Neuron (in vitro differentiated cells): ENCODE measurements around the gene PSMD12.
A peak's percentile ranks its signal among the peaks of the same experiment; 100 is the strongest.
"Not testable (repeated sequence)": the region's sequence is repeated elsewhere in the genome, so short reads cannot be mapped to it uniquely, and the experiment has no call there.

Experiments
- H2AFZ ChIP-seq: one replicate; pipeline ENCODE4 v1.6.1; 2013; ENCODE audit warnings: low read depth, mild to moderate bottlenecking, inconsistent platforms, low read length, moderate library complexity
- H3K27me3 ChIP-seq: one replicate; pipeline ENCODE4 v1.6.1; 2013; ENCODE audit warnings: low read length; ENCODE audit not compliant: insufficient read depth
- H3K36me3 ChIP-seq: one replicate; pipeline ENCODE4 v1.6.1; 2013; ENCODE audit warnings: low read length; ENCODE audit not compliant: insufficient read depth
- H3K4me1 ChIP-seq: one replicate; pipeline ENCODE4 v1.6.1; 2013; ENCODE audit warnings: low read length; ENCODE audit not compliant: insufficient read depth
- H3K4me3 ChIP-seq: 2 replicates; pipeline ENCODE4 v1.5.1; 2013; ENCODE audit warnings: mild to moderate bottlenecking, low read length, moderate library complexity
- H3K9me3 ChIP-seq: one replicate; pipeline ENCODE4 v1.6.1; 2013; ENCODE audit warnings: low read length

The PSMD12 gene

DNA sequence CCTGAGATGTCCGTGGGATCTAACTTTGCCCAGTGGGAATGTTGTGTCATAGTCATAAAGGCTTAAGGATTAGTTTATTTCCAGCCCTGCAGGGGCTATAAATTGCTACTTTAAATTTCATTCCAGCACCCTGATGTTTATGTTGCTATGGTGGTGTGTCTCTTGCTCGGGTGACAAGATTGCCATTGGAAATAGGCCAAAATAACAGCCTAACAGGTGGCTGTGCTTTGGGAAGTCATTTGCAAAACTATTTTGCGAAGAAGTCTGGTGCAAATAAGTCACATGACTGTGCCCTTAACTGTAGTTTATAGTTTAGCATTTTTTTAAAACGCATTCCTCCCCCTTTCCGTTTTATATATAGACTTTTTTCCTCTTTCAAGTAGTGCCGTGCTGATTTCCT, 33.8 kb upstream of the PSMD12 start:
- Histone ChIP-seq H3K27me3 (no peaks in the 10 kb centered on the region), H2AFZ (no peak overlapping the region), H3K4me3 (no peak overlapping the region), H3K9me3 (peaks cover 3% of the 10 kb centered on the region), H3K4me1 (no peaks in the 10 kb centered on the region), H3K36me3 (no peaks in the 10 kb centered on the region)

GRCh38 chr17:67399676-67400075, 33.3 kb upstream of the PSMD12 start:
- no peaks in the 10 kb centered on the region for H3K4me1 ChIP-seq
- H3K36me3 ChIP-seq: no peaks in the 10 kb centered on the region
- H3K9me3 ChIP-seq: peaks cover 3% of the 10 kb centered on the region
- no peak overlapping the region for H3K4me3 ChIP-seq
- H3K27me3 ChIP-seq: no peaks in the 10 kb centered on the region
- H2AFZ ChIP-seq: no peak overlapping the region

GRCh38 chr17:67393809-67394397, 27.5 kb upstream of the PSMD12 start:
- Histone ChIP-seq H3K27me3 (no peaks in the 10 kb centered on the region), H3K36me3 (no peaks in the 10 kb centered on the region), H2AFZ (no peak overlapping the region), H3K4me3 (no peak overlapping the region), H3K4me1 (no peaks in the 10 kb centered on the region), H3K9me3 (peaks cover 3% of the 10 kb centered on the region)

DNA sequence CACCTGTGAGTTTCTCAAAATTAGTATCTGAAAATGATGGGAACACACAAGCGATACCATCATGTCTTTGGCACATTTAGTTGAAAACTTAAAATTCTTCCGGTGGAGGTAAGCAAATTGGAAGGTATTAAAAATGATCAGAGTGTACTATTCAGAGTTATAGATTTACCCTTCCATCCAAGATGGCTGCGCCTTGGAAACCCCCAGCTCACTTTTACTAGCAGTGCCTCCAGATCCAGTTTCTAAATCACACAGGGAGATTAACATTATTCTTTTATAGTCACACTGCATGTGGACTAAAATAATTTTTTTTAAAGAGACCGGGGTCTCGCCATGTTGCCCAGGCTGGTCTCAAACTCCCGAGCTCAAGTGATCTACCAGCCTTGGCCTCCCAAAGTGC, 25.7 kb upstream of the PSMD12 start:
- Histone ChIP-seq H3K4me3 (no peak overlapping the region), H2AFZ (no peak overlapping the region), H3K27me3 (no peaks in the 10 kb centered on the region)

GRCh38 chr17:67390646-67391361, 24.4 kb upstream of the PSMD12 start:
- no peaks in the 10 kb centered on the region for H3K27me3 ChIP-seq
- H2AFZ ChIP-seq: no peak overlapping the region
- H3K4me1 ChIP-seq: no peaks in the 10 kb centered on the region
- no peak overlapping the region for H3K4me3 ChIP-seq
- H3K9me3 ChIP-seq: no peaks in the 10 kb centered on the region
- H3K36me3 ChIP-seq: no peaks in the 10 kb centered on the region

More for the DNA sequence above, 25.7 kb upstream of the PSMD12 start:
- no peaks in the 10 kb centered on the region for H3K9me3 ChIP-seq
- H3K4me1 ChIP-seq: no peaks in the 10 kb centered on the region
- H3K36me3 ChIP-seq: no peaks in the 10 kb centered on the region

DNA sequence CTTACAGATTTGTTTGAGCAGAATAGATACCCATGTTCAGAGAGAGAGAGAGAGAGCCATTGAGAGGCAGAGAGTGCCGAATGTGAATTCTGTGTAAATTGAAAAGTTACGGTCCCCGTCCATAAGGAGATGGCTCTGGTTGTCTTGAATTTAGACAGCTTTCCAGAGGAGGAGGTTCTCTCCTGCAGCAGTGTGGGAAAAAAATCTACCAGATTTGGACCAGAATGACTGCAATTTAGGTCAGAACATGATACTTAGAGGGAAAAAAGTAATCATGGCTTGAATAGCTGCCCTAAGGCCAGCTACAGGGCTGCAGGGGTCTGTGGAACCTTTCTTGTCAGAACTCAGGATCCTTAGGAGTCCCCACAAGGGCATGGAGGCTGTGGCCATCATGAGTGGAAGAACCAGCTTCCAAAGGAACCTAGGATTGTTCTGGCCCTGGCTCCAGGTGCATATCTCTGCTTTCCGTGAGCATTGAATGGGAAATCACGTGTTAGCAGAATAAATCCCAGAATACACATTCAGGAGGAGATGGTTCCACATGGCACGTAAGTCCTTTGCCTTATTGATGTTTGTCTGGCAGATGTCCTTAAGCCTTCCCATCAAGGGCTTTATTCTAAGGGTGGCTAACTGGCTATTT, 23.7 kb upstream of the PSMD12 start:
- Histone ChIP-seq H3K4me3 (no peak overlapping the region), H3K27me3 (no peaks in the 10 kb centered on the region), H3K9me3 (no peaks in the 10 kb centered on the region), H3K36me3 (no peaks in the 10 kb centered on the region), H3K4me1 (no peaks in the 10 kb centered on the region), H2AFZ (no peak overlapping the region)

DNA sequence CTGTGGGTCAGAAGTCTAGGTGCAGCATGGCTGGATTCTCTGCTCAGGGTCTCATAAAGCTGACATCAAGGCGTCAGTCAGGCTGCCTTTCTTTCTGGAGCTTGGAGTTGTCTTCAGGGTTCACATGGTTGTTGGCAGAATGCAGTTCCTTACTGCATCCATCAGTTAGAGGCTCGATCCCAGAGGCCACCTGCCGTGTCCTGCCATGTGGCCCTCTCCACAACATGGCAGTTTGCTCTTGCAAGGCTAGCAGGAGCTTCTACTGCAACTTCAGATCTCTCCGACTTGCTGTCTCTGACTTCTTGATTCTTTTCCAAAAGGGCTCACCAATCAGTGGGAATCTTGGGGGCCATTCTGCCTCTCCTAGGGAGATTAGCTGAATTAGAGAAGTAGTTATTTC, 22.6 kb upstream of the PSMD12 start:
- Histone ChIP-seq H3K4me1 (no peaks in the 10 kb centered on the region), H3K9me3 (no peaks in the 10 kb centered on the region), H2AFZ (no peak overlapping the region), H3K27me3 (no peaks in the 10 kb centered on the region), H3K4me3 (no peak overlapping the region), H3K36me3 (no peaks in the 10 kb centered on the region)

GRCh38 chr17:67388536-67388935, 22.2 kb upstream of the PSMD12 start:
- not testable (repeated sequence) for H3K27me3 ChIP-seq

GRCh38 chr17:67386965-67387551, 20.7 kb upstream of the PSMD12 start:
- no peak overlapping the region for H2AFZ ChIP-seq

More at GRCh38 chr17:67388536-67388935, 22.2 kb upstream of the PSMD12 start:
- H3K36me3 ChIP-seq, H3K4me3 ChIP-seq, H2AFZ ChIP-seq, H3K4me1 ChIP-seq, H3K9me3 ChIP-seq: not testable (repeated sequence)

GRCh38 chr17:67385122-67385988, 19.0 kb upstream of the PSMD12 start:
- no peak overlapping the region for H3K4me3 ChIP-seq
- H3K27me3 ChIP-seq: no peaks in the 10 kb centered on the region
- no peak overlapping the region for H2AFZ ChIP-seq
- H3K9me3 ChIP-seq: peaks cover 3% of the 10 kb centered on the region
- H3K36me3 ChIP-seq: no peaks in the 10 kb centered on the region
- H3K4me1 ChIP-seq: no peaks in the 10 kb centered on the region

More at GRCh38 chr17:67386965-67387551, 20.7 kb upstream of the PSMD12 start:
- H3K27me3 ChIP-seq: no peaks in the 10 kb centered on the region
- no peaks in the 10 kb centered on the region for H3K4me1 ChIP-seq
- peaks cover 3% of the 10 kb centered on the region for H3K9me3 ChIP-seq
- no peak overlapping the region for H3K4me3 ChIP-seq
- H3K36me3 ChIP-seq: no peaks in the 10 kb centered on the region

GRCh38 chr17:67381929-67382257, 15.5 kb upstream of the PSMD12 start:
- no peaks in the 10 kb centered on the region for H3K27me3 ChIP-seq
- H3K4me1 ChIP-seq: peaks cover 7% of the 10 kb centered on the region
- H2AFZ ChIP-seq: no peak overlapping the region
- H3K36me3 ChIP-seq: no peaks in the 10 kb centered on the region
- no peak overlapping the region for H3K4me3 ChIP-seq
- peaks cover 3% of the 10 kb centered on the region for H3K9me3 ChIP-seq

GRCh38 chr17:67379251-67379630, 12.9 kb upstream of the PSMD12 start:
- H2AFZ ChIP-seq: peak overlapping the region; percentile 83
- peaks cover 3% of the 10 kb centered on the region for H3K9me3 ChIP-seq
- no peaks in the 10 kb centered on the region for H3K36me3 ChIP-seq
- H3K27me3 ChIP-seq: no peaks in the 10 kb centered on the region
- H3K4me1 ChIP-seq: peaks cover 23% of the 10 kb centered on the region
- peak overlapping the region; percentile 72 for H3K4me3 ChIP-seq
